ENCODE results near the gene MYBPH.

MYBPH gene

GRCh38 chr1:203165800-203166161 lies 9.8 kb downstream of the MYBPH start:
- peaks cover 4% of the 10 kb centered on the region for H3K4me1 Mint-ChIP-seq
- no peaks in the 10 kb centered on the region for H3K36me3 Mint-ChIP-seq (ENCODE audit: insufficient read depth)
- ATAC-seq (replicated peaks; ENCODE audit: extremely low read depth, poor library complexity, severe bottlenecking) (no peak), DNase-seq (ENCODE audit: low spot score in 2 of 2) (no peak)
- no peak overlapping the region for H3K4me3 Mint-ChIP-seq
- H3K27ac Mint-ChIP-seq (ENCODE audit: low read depth), result no peak overlapping the region
- H3K9me3 Mint-ChIP-seq, result no peaks in the 10 kb centered on the region
- H3K27me3 Mint-ChIP-seq, result peaks cover 70% of the 10 kb centered on the region

GRCh38 chr1:203165101-203165799 lies 10.4 kb downstream of the MYBPH start:
- H3K4me1 Mint-ChIP-seq, result peaks cover 4% of the 10 kb centered on the region
- DNase-seq (ENCODE audit: low spot score in 2 of 2) (no peak), ATAC-seq (replicated peaks; ENCODE audit: extremely low read depth, poor library complexity, severe bottlenecking) (no peak)
- no peaks in the 10 kb centered on the region for H3K9me3 Mint-ChIP-seq
- no peak overlapping the region for H3K4me3 Mint-ChIP-seq
- H3K36me3 Mint-ChIP-seq (ENCODE audit: insufficient read depth), result no peaks in the 10 kb centered on the region
- H3K27me3 Mint-ChIP-seq, result peaks cover 70% of the 10 kb centered on the region
- H3K27ac Mint-ChIP-seq (ENCODE audit: low read depth), result no peak overlapping the region

GRCh38 chr1:203163891-203164635 lies 11.6 kb downstream of the MYBPH start:
- ATAC-seq (replicated peaks; ENCODE audit: extremely low read depth, poor library complexity, severe bottlenecking) (no peak), DNase-seq (ENCODE audit: low spot score in 2 of 2) (no peak)
- Mint-ChIP-seq H3K27ac (ENCODE audit: low read depth) (no peak overlapping the region), H3K36me3 (ENCODE audit: insufficient read depth) (no peaks in the 10 kb centered on the region), H3K4me3 (no peak overlapping the region), H3K27me3 (peaks cover 76% of the 10 kb centered on the region), H3K4me1 (peaks cover 4% of the 10 kb centered on the region), H3K9me3 (no peaks in the 10 kb centered on the region)

- H3K4me3 Mint-ChIP-seq, result no peak overlapping the region
- H3K9me3 Mint-ChIP-seq, result no peaks in the 10 kb centered on the region
- ATAC-seq (replicated peaks; ENCODE audit: extremely low read depth, poor library complexity, severe bottlenecking) (no peak), DNase-seq (ENCODE audit: low spot score in 2 of 2) (no peak)
- peaks cover 4% of the 10 kb centered on the region for H3K4me1 Mint-ChIP-seq
- no peak overlapping the region for H3K27ac Mint-ChIP-seq (ENCODE audit: low read depth)
- H3K36me3 Mint-ChIP-seq (ENCODE audit: insufficient read depth), result no peaks in the 10 kb centered on the region
- H3K27me3 Mint-ChIP-seq, result peaks cover 81% of the 10 kb centered on the region
These were observed 13.2 kb downstream of the MYBPH start for GRCh38 chr1:203162403-203162802.

- Mint-ChIP-seq H3K36me3 (ENCODE audit: insufficient read depth) (no peaks in the 10 kb centered on the region), H3K27me3 (peaks cover 74% of the 10 kb centered on the region), H3K4me3 (no peak overlapping the region), H3K27ac (ENCODE audit: low read depth) (no peak overlapping the region), H3K4me1 (peaks cover 4% of the 10 kb centered on the region), H3K9me3 (no peaks in the 10 kb centered on the region)
- no peak for DNase-seq (ENCODE audit: low spot score in 2 of 2)
- ATAC-seq (replicated peaks; ENCODE audit: extremely low read depth, poor library complexity, severe bottlenecking), result no peak
These were observed 13.9 kb downstream of the MYBPH start for GRCh38 chr1:203161703-203162102.

GRCh38 chr1:203161175-203161574 lies 14.5 kb downstream of the MYBPH start:
- H3K27ac Mint-ChIP-seq (ENCODE audit: low read depth), result no peak overlapping the region
- ATAC-seq (replicated peaks; ENCODE audit: extremely low read depth, poor library complexity, severe bottlenecking) (no peak), DNase-seq (ENCODE audit: low spot score in 2 of 2) (no peak)
- H3K36me3 Mint-ChIP-seq (ENCODE audit: insufficient read depth), result no peaks in the 10 kb centered on the region
- H3K4me3 Mint-ChIP-seq, result no peak overlapping the region
- no peaks in the 10 kb centered on the region for H3K4me1 Mint-ChIP-seq
- no peaks in the 10 kb centered on the region for H3K9me3 Mint-ChIP-seq
- H3K27me3 Mint-ChIP-seq, result peaks cover 69% of the 10 kb centered on the region

- peaks cover 66% of the 10 kb centered on the region for H3K27me3 Mint-ChIP-seq
- no peak overlapping the region for H3K27ac Mint-ChIP-seq (ENCODE audit: low read depth)
- H3K4me1 Mint-ChIP-seq, result no peaks in the 10 kb centered on the region
These were observed 15.8 kb downstream of the MYBPH start for GRCh38 chr1:203159844-203160243.

GRCh38 chr1:203158960-203159665 lies 16.5 kb downstream of the MYBPH start:
- no peak overlapping the region for H3K4me3 Mint-ChIP-seq
- ATAC-seq (replicated peaks; ENCODE audit: extremely low read depth, poor library complexity, severe bottlenecking) (no peak), DNase-seq (ENCODE audit: low spot score in 2 of 2) (no peak)
- no peaks in the 10 kb centered on the region for H3K36me3 Mint-ChIP-seq (ENCODE audit: insufficient read depth)
- H3K27me3 Mint-ChIP-seq, result peaks cover 64% of the 10 kb centered on the region
- no peaks in the 10 kb centered on the region for H3K4me1 Mint-ChIP-seq
- no peaks in the 10 kb centered on the region for H3K9me3 Mint-ChIP-seq
- no peak overlapping the region for H3K27ac Mint-ChIP-seq (ENCODE audit: low read depth)

More at GRCh38 chr1:203159844-203160243, 15.8 kb downstream of the MYBPH start:
- H3K36me3 Mint-ChIP-seq (ENCODE audit: insufficient read depth), result no peaks in the 10 kb centered on the region
- ATAC-seq (replicated peaks; ENCODE audit: extremely low read depth, poor library complexity, severe bottlenecking) (no peak), DNase-seq (ENCODE audit: low spot score in 2 of 2) (no peak)
- no peaks in the 10 kb centered on the region for H3K9me3 Mint-ChIP-seq
- H3K4me3 Mint-ChIP-seq, result no peak overlapping the region

- H3K27ac Mint-ChIP-seq (ENCODE audit: low read depth), result no peak overlapping the region
- ATAC-seq (replicated peaks; ENCODE audit: extremely low read depth, poor library complexity, severe bottlenecking) (no peak), DNase-seq (ENCODE audit: low spot score in 2 of 2) (no peak)
- H3K4me1 Mint-ChIP-seq, result no peaks in the 10 kb centered on the region
- H3K27me3 Mint-ChIP-seq, result peaks cover 64% of the 10 kb centered on the region
- H3K4me3 Mint-ChIP-seq, result no peak overlapping the region
- H3K36me3 Mint-ChIP-seq (ENCODE audit: insufficient read depth), result no peaks in the 10 kb centered on the region
- H3K9me3 Mint-ChIP-seq, result no peaks in the 10 kb centered on the region
These were observed 17.2 kb downstream of the MYBPH start for GRCh38 chr1:203158423-203158822.

- H3K27ac Mint-ChIP-seq (ENCODE audit: low read depth), result no peak overlapping the region
- H3K36me3 Mint-ChIP-seq (ENCODE audit: insufficient read depth), result no peaks in the 10 kb centered on the region
- no peak overlapping the region for H3K4me3 Mint-ChIP-seq
- DNase-seq (ENCODE audit: low spot score in 2 of 2) (no peak), ATAC-seq (replicated peaks; ENCODE audit: extremely low read depth, poor library complexity, severe bottlenecking) (no peak)
- H3K4me1 Mint-ChIP-seq, result no peaks in the 10 kb centered on the region
- no peaks in the 10 kb centered on the region for H3K9me3 Mint-ChIP-seq
- peaks cover 69% of the 10 kb centered on the region for H3K27me3 Mint-ChIP-seq
These were observed 19.3 kb downstream of the MYBPH start for GRCh38 chr1:203156280-203156679.

- H3K27ac Mint-ChIP-seq (ENCODE audit: low read depth), result no peak overlapping the region
- ATAC-seq (replicated peaks; ENCODE audit: extremely low read depth, poor library complexity, severe bottlenecking) (no peak), DNase-seq (ENCODE audit: low spot score in 2 of 2) (no peak)
- H3K4me3 Mint-ChIP-seq, result no peak overlapping the region
- no peaks in the 10 kb centered on the region for H3K36me3 Mint-ChIP-seq (ENCODE audit: insufficient read depth)
- H3K27me3 Mint-ChIP-seq, result peaks cover 82% of the 10 kb centered on the region
- no peaks in the 10 kb centered on the region for H3K9me3 Mint-ChIP-seq
- no peaks in the 10 kb centered on the region for H3K4me1 Mint-ChIP-seq
These were observed 21.4 kb downstream of the MYBPH start for GRCh38 chr1:203153989-203154821.
